GM23248 (cell line): ENCODE data around the gene CASK.

ENCODE experiments used
- EZH2 ChIP-seq: fragments of 200-600 bp; sonication (generic); IDR thresholded peaks from 2 replicates; pipeline ENCODE4 v1.6.1; 2018; ENCODE audit warnings: antibody characterized with exemption, mild to moderate bottlenecking; ENCODE audit not compliant: insufficient read depth, poor library complexity, severe bottlenecking
- EZH2phosphoT487 ChIP-seq: fragments of 200-600 bp; sonication (generic); IDR thresholded peaks from 2 replicates; pipeline ENCODE4 v1.6.1; 2018; ENCODE audit warnings: antibody characterized with exemption, moderate library complexity, mild to moderate bottlenecking, low read depth; ENCODE audit not compliant: insufficient read depth

DNA sequence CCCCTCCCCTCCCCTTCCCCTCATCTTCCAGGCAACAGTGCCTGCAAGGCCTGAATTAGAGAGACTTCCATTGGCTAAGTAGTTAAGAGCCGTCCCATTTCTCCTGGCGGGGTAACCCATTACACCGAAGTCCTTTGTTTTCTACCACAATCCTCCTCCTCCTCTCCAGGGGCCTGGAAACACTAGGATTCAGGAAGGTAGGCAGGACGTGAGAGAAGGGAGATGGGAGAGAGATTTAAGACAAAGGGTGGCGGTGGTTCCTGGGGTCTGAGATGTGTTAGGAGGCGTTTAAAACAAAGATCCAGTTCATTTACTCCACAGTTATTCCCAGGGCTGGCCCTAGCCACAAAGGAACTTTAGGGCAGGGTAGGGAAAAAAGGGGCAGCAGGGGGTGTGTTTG is 448.2 kb downstream of the CASK start:
- TF ChIP-seq EZH2 (no peak), EZH2phosphoT487 (no peak)
